Measurements from ENCODE around the gene TXLNA. TPM values are rescaled to one million over a fixed set of nuclear protein-coding genes. Genes with fewer than 3 reads are reported as not detected.
A peak's percentile ranks its signal among the peaks of the same experiment; 100 is the strongest.

The TXLNA gene
- total RNA-seq, 4 donors from 2014 or later: 27.1 to 46.2 (median 31.0) TPM

GRCh38 chr1:32181065-32181464 is 1.6 kb downstream of the TXLNA start:
- no peak for DNase-seq
- peaks cover 6 to 41% (median 12%) of the 10 kb centered on the region in 4 donors for H3K4me1 ChIP-seq
- H3K27me3 ChIP-seq: no peaks in the 10 kb centered on the region
- TF ChIP-seq CTCF (IDR thresholded peaks at IDR 0.05): no peak
- TF ChIP-seq POLR2A (IDR thresholded peaks at IDR 0.05): no peak
- peak overlapping the region in 2 of 4 donors; percentile 3 to 96 for H3K27ac ChIP-seq
- peak overlapping the region in 2 of 4 donors; percentile 69 to 78 for H3K4me3 ChIP-seq
- H3K36me3 ChIP-seq: peaks cover 0 to 25% (median 0%) of the 10 kb centered on the region in 3 donors
- no peaks in the 10 kb centered on the region for H3K9me3 ChIP-seq

GRCh38 chr1:32181563-32181962 is 2.1 kb downstream of the TXLNA start:
- Histone ChIP-seq H3K36me3 (peaks cover 0 to 30% (median 0%) of the 10 kb centered on the region in 3 donors), H3K4me3 (peak overlapping the region in 1 of 4 donors; percentile 78), H3K9me3 (no peaks in the 10 kb centered on the region), H3K27me3 (no peaks in the 10 kb centered on the region), H3K4me1 (peaks cover 6 to 41% (median 12%) of the 10 kb centered on the region in 4 donors), H3K27ac (peak overlapping the region in 2 of 4 donors; percentile 3 to 7)
- no peak for DNase-seq
- no peak for TF ChIP-seq POLR2A (IDR thresholded peaks at IDR 0.05)
- TF ChIP-seq CTCF (IDR thresholded peaks at IDR 0.05): no peak

- Histone ChIP-seq H3K27ac (no peak overlapping the region), H3K9me3 (no peaks in the 10 kb centered on the region), H3K4me1 (peaks cover 6 to 41% (median 12%) of the 10 kb centered on the region in 4 donors), H3K4me3 (no peak overlapping the region), H3K36me3 (peaks cover 0 to 35% (median 0%) of the 10 kb centered on the region in 3 donors), H3K27me3 (no peaks in the 10 kb centered on the region)
- TF ChIP-seq POLR2A (IDR thresholded peaks at IDR 0.05) (no peak), CTCF (IDR thresholded peaks at IDR 0.05) (no peak)
- no peak for DNase-seq
Observed at GRCh38 chr1:32182060-32182459, 2.6 kb downstream of the TXLNA start.

GRCh38 chr1:32184650-32185049 is 5.2 kb downstream of the TXLNA start:
- DNase-seq: no peak
- no peak overlapping the region for H3K27ac ChIP-seq
- peaks cover 6 to 37% (median 8%) of the 10 kb centered on the region in 4 donors for H3K4me1 ChIP-seq
- TF ChIP-seq CTCF (IDR thresholded peaks at IDR 0.05) (no peak), POLR2A (IDR thresholded peaks at IDR 0.05) (no peak)
- H3K36me3 ChIP-seq: peaks cover 0 to 60% (median 0%) of the 10 kb centered on the region in 3 donors
- no peaks in the 10 kb centered on the region for H3K27me3 ChIP-seq
- no peak overlapping the region for H3K4me3 ChIP-seq
- H3K9me3 ChIP-seq: no peaks in the 10 kb centered on the region

GRCh38 chr1:32186077-32186476 is 6.6 kb downstream of the TXLNA start:
- TF ChIP-seq POLR2A (IDR thresholded peaks at IDR 0.05): no peak
- no peak for TF ChIP-seq CTCF (IDR thresholded peaks at IDR 0.05)
- no peak for DNase-seq
- Histone ChIP-seq H3K27ac (no peak overlapping the region), H3K9me3 (no peaks in the 10 kb centered on the region), H3K36me3 (peaks cover 0 to 74% (median 4%) of the 10 kb centered on the region in 3 donors), H3K27me3 (no peaks in the 10 kb centered on the region), H3K4me3 (no peak overlapping the region), H3K4me1 (peaks cover 4 to 31% (median 6%) of the 10 kb centered on the region in 4 donors)

GRCh38 chr1:32186491-32186890 is 7.0 kb downstream of the TXLNA start:
- no peak overlapping the region for H3K4me3 ChIP-seq
- no peak for DNase-seq
- H3K27me3 ChIP-seq: no peaks in the 10 kb centered on the region
- peaks cover 0 to 27% (median 2%) of the 10 kb centered on the region in 4 donors for H3K4me1 ChIP-seq
- peaks cover 0 to 78% (median 4%) of the 10 kb centered on the region in 3 donors for H3K36me3 ChIP-seq
- no peaks in the 10 kb centered on the region for H3K9me3 ChIP-seq
- TF ChIP-seq POLR2A (IDR thresholded peaks at IDR 0.05) (no peak), CTCF (IDR thresholded peaks at IDR 0.05) (no peak)
- H3K27ac ChIP-seq: no peak overlapping the region
